ENCODE results near the gene UTS2.

DNA sequence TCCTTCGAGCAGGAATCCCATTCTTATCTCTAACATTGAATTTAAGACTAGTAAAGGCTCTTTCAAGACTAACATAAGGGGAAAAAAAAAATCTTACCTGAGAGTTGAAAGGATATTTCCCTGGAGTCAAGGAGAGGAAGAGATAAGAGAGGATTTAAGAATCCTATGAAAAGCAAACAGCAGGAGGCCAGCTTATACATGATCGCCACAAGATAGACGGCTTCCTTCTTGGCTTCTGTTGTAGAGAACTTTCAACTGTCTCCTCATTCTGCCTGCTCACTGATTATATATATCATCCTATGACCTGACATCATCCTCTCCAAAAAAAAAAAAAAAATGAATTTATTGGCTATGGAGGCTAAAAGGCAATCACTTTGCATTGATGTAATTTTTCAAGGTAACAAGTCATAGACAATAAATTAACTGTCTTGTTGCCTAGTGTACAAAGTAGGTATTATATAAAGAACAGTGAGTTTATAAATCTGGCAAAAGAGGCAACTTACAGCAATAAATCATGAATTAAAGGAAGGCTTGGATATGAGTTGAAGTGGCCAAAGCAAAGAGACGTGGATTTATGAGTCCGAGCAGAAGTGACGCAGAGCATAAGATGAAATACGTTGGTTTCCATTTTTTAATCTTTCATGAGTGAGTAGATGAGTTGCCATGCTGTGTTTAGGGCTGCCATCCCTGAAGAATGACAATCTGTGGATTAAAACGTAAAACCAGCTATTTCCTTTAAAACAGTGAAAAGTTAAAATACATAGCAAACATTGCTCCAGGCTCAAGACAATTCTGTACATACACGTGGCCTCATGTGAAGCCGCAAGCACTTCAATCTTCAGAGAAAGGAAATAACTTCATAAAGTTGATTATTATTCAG lies at the start of gene UTS2:
- TF ChIP-seq, protein P1, sequence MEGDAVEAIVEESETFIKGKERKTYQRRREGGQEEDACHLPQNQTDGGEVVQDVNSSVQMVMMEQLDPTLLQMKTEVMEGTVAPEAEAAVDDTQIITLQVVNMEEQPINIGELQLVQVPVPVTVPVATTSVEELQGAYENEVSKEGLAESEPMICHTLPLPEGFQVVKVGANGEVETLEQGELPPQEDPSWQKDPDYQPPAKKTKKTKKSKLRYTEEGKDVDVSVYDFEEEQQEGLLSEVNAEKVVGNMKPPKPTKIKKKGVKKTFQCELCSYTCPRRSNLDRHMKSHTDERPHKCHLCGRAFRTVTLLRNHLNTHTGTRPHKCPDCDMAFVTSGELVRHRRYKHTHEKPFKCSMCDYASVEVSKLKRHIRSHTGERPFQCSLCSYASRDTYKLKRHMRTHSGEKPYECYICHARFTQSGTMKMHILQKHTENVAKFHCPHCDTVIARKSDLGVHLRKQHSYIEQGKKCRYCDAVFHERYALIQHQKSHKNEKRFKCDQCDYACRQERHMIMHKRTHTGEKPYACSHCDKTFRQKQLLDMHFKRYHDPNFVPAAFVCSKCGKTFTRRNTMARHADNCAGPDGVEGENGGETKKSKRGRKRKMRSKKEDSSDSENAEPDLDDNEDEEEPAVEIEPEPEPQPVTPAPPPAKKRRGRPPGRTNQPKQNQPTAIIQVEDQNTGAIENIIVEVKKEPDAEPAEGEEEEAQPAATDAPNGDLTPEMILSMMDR (IDR thresholded peaks at IDR 0.05): no peak
- TF ChIP-seq POLR2A (IDR thresholded peaks at IDR 0.05): no peak
- no peak for TF ChIP-seq POLR2AphosphoS5 (IDR thresholded peaks at IDR 0.05)

All from prostate gland (tissue), 2 donors.